GM23338 (cell line): ENCODE data around the gene ZBTB9. TPM values are rescaled to one million over a fixed set of nuclear protein-coding genes. Genes with fewer than 3 reads are reported as not detected.

Source experiments
- ATAC-seq: fragments of 200-7000 bp; cut with Tn5 transposase; 3 replicates; pipeline ENCODE4 v1.9.1; 2020
- DNase-seq: peaks from one replicate; pipeline ENCODE4 v3.0.0-alpha.2; 2015; ENCODE audit warnings: low spot score
- H2AFZ ChIP-seq: fragments of 200-600 bp; sonication (generic); 2 replicates; pipeline ENCODE4 v1.8.0; 2016; ENCODE audit warnings: antibody characterized with exemption, mild to moderate bottlenecking, moderate library complexity
- H3F3A ChIP-seq: fragments of 200-600 bp; sonication (generic); replicated peaks from 2 replicates; pipeline ENCODE4 v1.8.0; 2017; ENCODE audit warnings: antibody characterized with exemption, mixed run types, low read depth
- H3K27ac ChIP-seq: fragments of 200-600 bp; sonication (generic); 2 replicates; pipeline ENCODE4 v1.6.1; 2016; ENCODE audit warnings: low read depth
- H3K27me3 ChIP-seq: fragments of 200-600 bp; sonication (generic); 2 replicates; pipeline ENCODE4 v1.8.0; 2016; ENCODE audit warnings: mild to moderate bottlenecking, mixed run types, moderate library complexity; ENCODE audit not compliant: insufficient read depth
- H3K36me3 ChIP-seq: fragments of 200-600 bp; sonication (generic); 2 replicates; pipeline ENCODE4 v1.8.0; 2016; ENCODE audit warnings: mild to moderate bottlenecking; ENCODE audit not compliant: insufficient read depth
- H3K4me1 ChIP-seq: fragments of 200-600 bp; sonication (generic); 2 replicates; pipeline ENCODE4 v1.8.0; 2016; ENCODE audit warnings: mild to moderate bottlenecking, moderate library complexity; ENCODE audit not compliant: insufficient read depth
- H3K4me2 ChIP-seq: fragments of 200-600 bp; sonication (generic); 2 replicates; pipeline ENCODE4 v1.7.1; 2017; ENCODE audit warnings: mixed run types
- H3K4me3 ChIP-seq: fragments of 200-600 bp; sonication (generic); 2 replicates; pipeline ENCODE4 v1.6.1; 2016; ENCODE audit warnings: mixed run types
- H3K79me2 ChIP-seq: fragments of 200-600 bp; sonication (generic); replicated peaks from 2 replicates; pipeline ENCODE4 v1.8.0; 2017; ENCODE audit warnings: mild to moderate bottlenecking; ENCODE audit not compliant: insufficient read depth
- H3K9me2 ChIP-seq: fragments of 200-600 bp; sonication (generic); 2 replicates; pipeline ENCODE4 v1.8.0; 2017; ENCODE audit not compliant: insufficient read depth
- H4K20me1 ChIP-seq: fragments of 200-600 bp; sonication (generic); replicated peaks from 2 replicates; pipeline ENCODE4 v1.8.0; 2017; ENCODE audit warnings: mild to moderate bottlenecking; ENCODE audit not compliant: insufficient read depth
- H3K27ac Mint-ChIP-seq: 2 replicates; pipeline ENCODE4 v1.8.0; 2020; ENCODE audit warnings: inconsistent platforms, mild to moderate bottlenecking, moderate library complexity, mixed read lengths
- H3K27me3 Mint-ChIP-seq: 3 replicates; pipeline ENCODE4 v1.8.0; 2022; ENCODE audit warnings: low read depth, mild to moderate bottlenecking, moderate library complexity, mixed read lengths, inconsistent platforms; ENCODE audit not compliant: insufficient read depth, poor library complexity
- H3K36me3 Mint-ChIP-seq: 3 replicates; pipeline ENCODE4 v1.8.0; 2021; ENCODE audit warnings: low read depth, mild to moderate bottlenecking, inconsistent platforms, moderate library complexity, mixed read lengths
- H3K4me1 Mint-ChIP-seq: 3 replicates; pipeline ENCODE4 v1.8.0; 2020; ENCODE audit warnings: mild to moderate bottlenecking, inconsistent platforms, mixed read lengths
- H3K4me3 Mint-ChIP-seq: 3 replicates; pipeline ENCODE4 v1.8.0; 2021; ENCODE audit warnings: moderate library complexity, mild to moderate bottlenecking, inconsistent platforms, mixed read lengths
- H3K9me3 Mint-ChIP-seq: 3 replicates; pipeline ENCODE4 v1.8.0; 2020; ENCODE audit warnings: moderate library complexity, mild to moderate bottlenecking, inconsistent platforms, mixed read lengths
- CREB1 ChIP-seq: fragments of 250-450 bp; sonication (Bioruptor Pico); IDR thresholded peaks from 2 replicates; pipeline ENCODE4 v1.5.0; 2020; ENCODE audit warnings: low read depth, mild to moderate bottlenecking, moderate library complexity
- EZH2 ChIP-seq: fragments of 200-600 bp; sonication (generic); IDR thresholded peaks from one replicate; pipeline ENCODE4 v1.8.0; 2017; ENCODE audit warnings: antibody characterized with exemption, mild to moderate bottlenecking, low read depth; ENCODE audit not compliant: unreplicated experiment
- EZH2phosphoT487 ChIP-seq: fragments of 200-600 bp; sonication (generic); IDR thresholded peaks from one replicate; pipeline ENCODE4 v1.8.1; 2018; ENCODE audit warnings: antibody characterized with exemption; ENCODE audit not compliant: unreplicated experiment
- JUNB ChIP-seq: IDR thresholded peaks from one replicate; pipeline ENCODE4 v1.6.1; 2016; ENCODE audit warnings: antibody characterized with exemption; ENCODE audit not compliant: unreplicated experiment
- NANOG ChIP-seq: IDR thresholded peaks from 2 replicates; pipeline ENCODE4 v1.6.1; 2016; ENCODE audit warnings: antibody characterized with exemption, borderline replicate concordance
- POLR2AphosphoS5 ChIP-seq: IDR thresholded peaks from 2 replicates; pipeline ENCODE4 v1.6.1; 2016; ENCODE audit warnings: antibody characterized with exemption, low read depth
- STAT1 ChIP-seq: IDR thresholded peaks from one replicate; pipeline ENCODE4 v1.6.1; 2016; ENCODE audit warnings: antibody characterized with exemption; ENCODE audit not compliant: unreplicated experiment
- ZNF114 ChIP-seq: fragments of 250-450 bp; sonication (Bioruptor Pico); IDR thresholded peaks from 2 replicates; pipeline ENCODE4 v1.5.0; 2020; ENCODE audit warnings: mild to moderate bottlenecking, moderate library complexity
- ZNF331 ChIP-seq: fragments of 250-450 bp; sonication (Bioruptor Pico); IDR thresholded peaks from 2 replicates; pipeline ENCODE4 v1.5.0; 2020; ENCODE audit warnings: low read depth, mild to moderate bottlenecking, moderate library complexity
- polyA plus RNA-seq: library from polyadenylated mRNA; unstranded; fragments of >200 nt; fragmentation: Nextera tagmentation; extraction: Ambion mirVana; gene quantifications from 2 replicates; pipeline ENCODE4 v1.2.1, GENCODE V29; 2016
- total RNA-seq: library from RNA; depleted of rRNA; stranded (reverse); fragments of >200 nt; shearing (Covaris generic); gene quantifications from 2 replicates; pipeline ENCODE4 v1.2.3, GENCODE V29; 2014
- TF ChIP-seq, protein P1 (sequence below): IDR thresholded peaks from 2 replicates; pipeline ENCODE4 v1.6.1; 2016; ENCODE audit warnings: antibody characterized with exemption
- TF ChIP-seq, protein P2 (sequence below), 2 experiments: fragments of 200-600 bp in 1 of 2; sonication (generic) in 1 of 2; conservative IDR thresholded peaks; 2 replicates each; pipeline versions ENCODE4 v1.5.1 to v1.6.1; 2016 to 2017; ENCODE audit warnings: antibody characterized with exemption in 2 of 2, low read depth in 2 of 2, mild to moderate bottlenecking in 2 of 2, moderate library complexity in 1 of 2
- TF ChIP-seq, protein P3 (sequence below): fragments of 250-450 bp; sonication (Bioruptor Pico); IDR thresholded peaks from 2 replicates; pipeline ENCODE4 v1.5.0; 2020; ENCODE audit warnings: mild to moderate bottlenecking, moderate library complexity
- TF ChIP-seq, protein P4 (sequence below): IDR thresholded peaks from one replicate; pipeline ENCODE4 v1.6.1; 2018; ENCODE audit warnings: antibody characterized with exemption; ENCODE audit not compliant: unreplicated experiment

ZBTB9 gene
- total and polyA plus RNA-seq, 2 experiments from 2014 or later, result 13.5 to 17.9 TPM

DNA sequence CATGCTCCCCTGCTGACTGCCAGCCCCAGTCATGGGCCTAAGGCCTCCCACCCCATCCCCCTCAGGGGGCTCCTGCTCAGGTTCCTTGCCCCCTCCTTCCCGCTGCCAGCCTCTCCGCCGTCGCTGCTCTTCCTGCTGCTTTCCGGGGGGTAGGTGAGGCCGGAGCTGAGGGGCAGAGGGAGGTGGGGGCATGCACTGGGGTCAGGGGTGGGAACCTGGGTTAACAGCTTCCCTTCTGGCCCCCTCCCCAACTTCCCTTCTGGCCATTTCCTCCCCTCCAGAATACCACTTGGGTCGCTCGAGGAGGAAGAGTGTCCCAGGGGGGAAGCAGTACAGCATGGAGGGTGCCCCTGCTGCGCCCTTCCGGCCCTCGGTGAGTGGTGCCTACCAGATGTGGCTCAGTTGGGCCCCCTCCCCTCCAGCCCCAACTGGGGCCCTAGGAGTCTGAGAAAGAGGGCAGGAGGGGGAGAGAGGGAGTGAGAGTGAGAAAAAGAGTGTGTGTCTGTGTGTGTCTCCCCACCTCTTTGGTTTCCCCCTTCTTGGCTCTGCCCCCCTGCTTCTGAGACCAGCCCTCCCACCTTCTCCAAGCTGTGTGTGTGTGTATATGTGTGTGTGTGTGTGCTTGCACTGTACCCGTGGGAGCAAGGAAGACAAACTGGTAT is 22.4 kb upstream of the ZBTB9 start:
- H3K9me2 ChIP-seq, result no peaks in the 10 kb centered on the region
- ATAC-seq (peak; percentile 17), DNase-seq (peak; percentile 66)
- no peaks in the 10 kb centered on the region for H3K9me3 Mint-ChIP-seq
- H3K4me2 ChIP-seq, result peak overlapping the region; percentile 90
- no peaks in the 10 kb centered on the region; the same call in 1 of the 2 replicates for H4K20me1 ChIP-seq
- H3K27ac Mint-ChIP-seq, result peak overlapping the region; percentile 90
- H3K79me2 ChIP-seq, result peaks cover 71% of the 10 kb centered on the region
- H3K27ac ChIP-seq, result peak overlapping the region; percentile 100
- TF ChIP-seq, protein P1, sequence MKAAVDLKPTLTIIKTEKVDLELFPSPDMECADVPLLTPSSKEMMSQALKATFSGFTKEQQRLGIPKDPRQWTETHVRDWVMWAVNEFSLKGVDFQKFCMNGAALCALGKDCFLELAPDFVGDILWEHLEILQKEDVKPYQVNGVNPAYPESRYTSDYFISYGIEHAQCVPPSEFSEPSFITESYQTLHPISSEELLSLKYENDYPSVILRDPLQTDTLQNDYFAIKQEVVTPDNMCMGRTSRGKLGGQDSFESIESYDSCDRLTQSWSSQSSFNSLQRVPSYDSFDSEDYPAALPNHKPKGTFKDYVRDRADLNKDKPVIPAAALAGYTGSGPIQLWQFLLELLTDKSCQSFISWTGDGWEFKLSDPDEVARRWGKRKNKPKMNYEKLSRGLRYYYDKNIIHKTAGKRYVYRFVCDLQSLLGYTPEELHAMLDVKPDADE, result peak; percentile 47; the same call in 1 of the 2 replicates
- TF ChIP-seq, protein P2, sequence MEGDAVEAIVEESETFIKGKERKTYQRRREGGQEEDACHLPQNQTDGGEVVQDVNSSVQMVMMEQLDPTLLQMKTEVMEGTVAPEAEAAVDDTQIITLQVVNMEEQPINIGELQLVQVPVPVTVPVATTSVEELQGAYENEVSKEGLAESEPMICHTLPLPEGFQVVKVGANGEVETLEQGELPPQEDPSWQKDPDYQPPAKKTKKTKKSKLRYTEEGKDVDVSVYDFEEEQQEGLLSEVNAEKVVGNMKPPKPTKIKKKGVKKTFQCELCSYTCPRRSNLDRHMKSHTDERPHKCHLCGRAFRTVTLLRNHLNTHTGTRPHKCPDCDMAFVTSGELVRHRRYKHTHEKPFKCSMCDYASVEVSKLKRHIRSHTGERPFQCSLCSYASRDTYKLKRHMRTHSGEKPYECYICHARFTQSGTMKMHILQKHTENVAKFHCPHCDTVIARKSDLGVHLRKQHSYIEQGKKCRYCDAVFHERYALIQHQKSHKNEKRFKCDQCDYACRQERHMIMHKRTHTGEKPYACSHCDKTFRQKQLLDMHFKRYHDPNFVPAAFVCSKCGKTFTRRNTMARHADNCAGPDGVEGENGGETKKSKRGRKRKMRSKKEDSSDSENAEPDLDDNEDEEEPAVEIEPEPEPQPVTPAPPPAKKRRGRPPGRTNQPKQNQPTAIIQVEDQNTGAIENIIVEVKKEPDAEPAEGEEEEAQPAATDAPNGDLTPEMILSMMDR (conservative IDR thresholded peaks at IDR 0.05; ENCODE audit: low read depth in 2 of 2), result no peak
- no peak for TF ChIP-seq JUNB
- TF ChIP-seq ZNF331 (CRISPR knock-in tag), result no peak
- TF ChIP-seq, protein P3, sequence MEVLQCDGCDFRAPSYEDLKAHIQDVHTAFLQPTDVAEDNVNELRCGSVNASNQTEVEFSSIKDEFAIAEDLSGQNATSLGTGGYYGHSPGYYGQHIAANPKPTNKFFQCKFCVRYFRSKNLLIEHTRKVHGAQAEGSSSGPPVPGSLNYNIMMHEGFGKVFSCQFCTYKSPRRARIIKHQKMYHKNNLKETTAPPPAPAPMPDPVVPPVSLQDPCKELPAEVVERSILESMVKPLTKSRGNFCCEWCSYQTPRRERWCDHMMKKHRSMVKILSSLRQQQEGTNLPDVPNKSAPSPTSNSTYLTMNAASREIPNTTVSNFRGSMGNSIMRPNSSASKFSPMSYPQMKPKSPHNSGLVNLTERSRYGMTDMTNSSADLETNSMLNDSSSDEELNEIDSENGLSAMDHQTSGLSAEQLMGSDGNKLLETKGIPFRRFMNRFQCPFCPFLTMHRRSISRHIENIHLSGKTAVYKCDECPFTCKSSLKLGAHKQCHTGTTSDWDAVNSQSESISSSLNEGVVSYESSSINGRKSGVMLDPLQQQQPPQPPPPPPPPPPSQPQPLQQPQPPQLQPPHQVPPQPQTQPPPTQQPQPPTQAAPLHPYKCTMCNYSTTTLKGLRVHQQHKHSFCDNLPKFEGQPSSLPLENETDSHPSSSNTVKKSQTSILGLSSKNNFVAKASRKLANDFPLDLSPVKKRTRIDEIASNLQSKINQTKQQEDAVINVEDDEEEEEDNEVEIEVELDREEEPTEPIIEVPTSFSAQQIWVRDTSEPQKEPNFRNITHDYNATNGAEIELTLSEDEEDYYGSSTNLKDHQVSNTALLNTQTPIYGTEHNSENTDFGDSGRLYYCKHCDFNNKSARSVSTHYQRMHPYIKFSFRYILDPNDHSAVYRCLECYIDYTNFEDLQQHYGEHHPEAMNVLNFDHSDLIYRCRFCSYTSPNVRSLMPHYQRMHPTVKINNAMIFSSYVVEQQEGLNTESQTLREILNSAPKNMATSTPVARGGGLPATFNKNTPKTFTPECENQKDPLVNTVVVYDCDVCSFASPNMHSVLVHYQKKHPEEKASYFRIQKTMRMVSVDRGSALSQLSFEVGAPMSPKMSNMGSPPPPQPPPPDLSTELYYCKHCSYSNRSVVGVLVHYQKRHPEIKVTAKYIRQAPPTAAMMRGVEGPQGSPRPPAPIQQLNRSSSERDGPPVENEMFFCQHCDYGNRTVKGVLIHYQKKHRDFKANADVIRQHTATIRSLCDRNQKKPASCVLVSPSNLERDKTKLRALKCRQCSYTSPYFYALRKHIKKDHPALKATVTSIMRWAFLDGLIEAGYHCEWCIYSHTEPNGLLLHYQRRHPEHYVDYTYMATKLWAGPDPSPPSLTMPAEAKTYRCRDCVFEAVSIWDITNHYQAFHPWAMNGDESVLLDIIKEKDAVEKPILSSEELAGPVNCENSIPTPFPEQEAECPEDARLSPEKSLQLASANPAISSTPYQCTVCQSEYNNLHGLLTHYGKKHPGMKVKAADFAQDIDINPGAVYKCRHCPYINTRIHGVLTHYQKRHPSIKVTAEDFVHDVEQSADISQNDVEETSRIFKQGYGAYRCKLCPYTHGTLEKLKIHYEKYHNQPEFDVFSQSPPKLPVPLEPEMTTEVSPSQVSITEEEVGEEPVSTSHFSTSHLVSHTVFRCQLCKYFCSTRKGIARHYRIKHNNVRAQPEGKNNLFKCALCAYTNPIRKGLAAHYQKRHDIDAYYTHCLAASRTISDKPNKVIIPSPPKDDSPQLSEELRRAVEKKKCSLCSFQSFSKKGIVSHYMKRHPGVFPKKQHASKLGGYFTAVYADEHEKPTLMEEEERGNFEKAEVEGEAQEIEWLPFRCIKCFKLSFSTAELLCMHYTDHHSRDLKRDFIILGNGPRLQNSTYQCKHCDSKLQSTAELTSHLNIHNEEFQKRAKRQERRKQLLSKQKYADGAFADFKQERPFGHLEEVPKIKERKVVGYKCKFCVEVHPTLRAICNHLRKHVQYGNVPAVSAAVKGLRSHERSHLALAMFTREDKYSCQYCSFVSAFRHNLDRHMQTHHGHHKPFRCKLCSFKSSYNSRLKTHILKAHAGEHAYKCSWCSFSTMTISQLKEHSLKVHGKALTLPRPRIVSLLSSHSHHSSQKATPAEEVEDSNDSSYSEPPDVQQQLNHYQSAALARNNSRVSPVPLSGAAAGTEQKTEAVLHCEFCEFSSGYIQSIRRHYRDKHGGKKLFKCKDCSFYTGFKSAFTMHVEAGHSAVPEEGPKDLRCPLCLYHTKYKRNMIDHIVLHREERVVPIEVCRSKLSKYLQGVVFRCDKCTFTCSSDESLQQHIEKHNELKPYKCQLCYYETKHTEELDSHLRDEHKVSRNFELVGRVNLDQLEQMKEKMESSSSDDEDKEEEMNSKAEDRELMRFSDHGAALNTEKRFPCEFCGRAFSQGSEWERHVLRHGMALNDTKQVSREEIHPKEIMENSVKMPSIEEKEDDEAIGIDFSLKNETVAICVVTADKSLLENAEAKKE, result no peak
- TF ChIP-seq, protein P4, sequence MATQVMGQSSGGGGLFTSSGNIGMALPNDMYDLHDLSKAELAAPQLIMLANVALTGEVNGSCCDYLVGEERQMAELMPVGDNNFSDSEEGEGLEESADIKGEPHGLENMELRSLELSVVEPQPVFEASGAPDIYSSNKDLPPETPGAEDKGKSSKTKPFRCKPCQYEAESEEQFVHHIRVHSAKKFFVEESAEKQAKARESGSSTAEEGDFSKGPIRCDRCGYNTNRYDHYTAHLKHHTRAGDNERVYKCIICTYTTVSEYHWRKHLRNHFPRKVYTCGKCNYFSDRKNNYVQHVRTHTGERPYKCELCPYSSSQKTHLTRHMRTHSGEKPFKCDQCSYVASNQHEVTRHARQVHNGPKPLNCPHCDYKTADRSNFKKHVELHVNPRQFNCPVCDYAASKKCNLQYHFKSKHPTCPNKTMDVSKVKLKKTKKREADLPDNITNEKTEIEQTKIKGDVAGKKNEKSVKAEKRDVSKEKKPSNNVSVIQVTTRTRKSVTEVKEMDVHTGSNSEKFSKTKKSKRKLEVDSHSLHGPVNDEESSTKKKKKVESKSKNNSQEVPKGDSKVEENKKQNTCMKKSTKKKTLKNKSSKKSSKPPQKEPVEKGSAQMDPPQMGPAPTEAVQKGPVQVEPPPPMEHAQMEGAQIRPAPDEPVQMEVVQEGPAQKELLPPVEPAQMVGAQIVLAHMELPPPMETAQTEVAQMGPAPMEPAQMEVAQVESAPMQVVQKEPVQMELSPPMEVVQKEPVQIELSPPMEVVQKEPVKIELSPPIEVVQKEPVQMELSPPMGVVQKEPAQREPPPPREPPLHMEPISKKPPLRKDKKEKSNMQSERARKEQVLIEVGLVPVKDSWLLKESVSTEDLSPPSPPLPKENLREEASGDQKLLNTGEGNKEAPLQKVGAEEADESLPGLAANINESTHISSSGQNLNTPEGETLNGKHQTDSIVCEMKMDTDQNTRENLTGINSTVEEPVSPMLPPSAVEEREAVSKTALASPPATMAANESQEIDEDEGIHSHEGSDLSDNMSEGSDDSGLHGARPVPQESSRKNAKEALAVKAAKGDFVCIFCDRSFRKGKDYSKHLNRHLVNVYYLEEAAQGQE, result no peak
- TF ChIP-seq ZNF114 (CRISPR knock-in tag), result no peak
- TF ChIP-seq POLR2AphosphoS5, result 0 out of 2 replicates have a peak, but pooled peaks have one; percentile 17
- no peak for TF ChIP-seq EZH2
- no peak for TF ChIP-seq EZH2phosphoT487
- TF ChIP-seq STAT1, result no peak
- TF ChIP-seq CREB1 (CRISPR knock-in tag), result no peak
- no peak for TF ChIP-seq NANOG
- H3K36me3 ChIP-seq, result peaks cover 22% of the 10 kb centered on the region
- H3K27me3 Mint-ChIP-seq, result peaks cover 28% of the 10 kb centered on the region
- peaks cover 59% of the 10 kb centered on the region for H3K4me1 Mint-ChIP-seq
- no peak overlapping the region for H2AFZ ChIP-seq
- H3F3A ChIP-seq, result peaks cover 23% of the 10 kb centered on the region; the same call in 1 of the 2 replicates
- no peaks in the 10 kb centered on the region for H3K27me3 ChIP-seq
- peak overlapping the region; percentile 80 for H3K4me3 Mint-ChIP-seq
- H3K36me3 Mint-ChIP-seq, result peaks cover 47% of the 10 kb centered on the region
- H3K4me1 ChIP-seq, result peaks cover 58% of the 10 kb centered on the region
- H3K4me3 ChIP-seq, result peak overlapping the region; percentile 64
